Thyroid gland (tissue), 4 donors: ENCODE data around the gene MUC2.

ENCODE experiments used
- CTCF ChIP-seq, 6 experiments: fragments of 200-600 bp in 3 of 6; fragments of 450-650 bp in 3 of 6; sonication (generic) in 3 of 6; IDR thresholded peaks; one replicate each; pipeline ENCODE4 v1.5.1; 2016 to 2019; ENCODE audit warnings: antibody characterized with exemption in 6 of 6, mild to moderate bottlenecking in 2 of 6, inconsistent platforms in 1 of 6, moderate library complexity in 1 of 6
- POLR2A ChIP-seq, 2 donors: fragments of 450-650 bp; IDR thresholded peaks; one replicate each; pipeline ENCODE4 v1.6.1; 2017; ENCODE audit warnings: antibody characterized with exemption in 2 of 2, mild to moderate bottlenecking in 2 of 2, moderate library complexity in 1 of 2

- no peak for TF ChIP-seq POLR2A (IDR thresholded peaks at IDR 0.05)
- no peak for TF ChIP-seq CTCF (IDR thresholded peaks at IDR 0.05)
These were observed 12.4 kb upstream of the MUC2 start for GRCh38 chr11:1062075-1062820.
